PC-9 (cell line): Measurements from ENCODE around the gene HTR1B.

Source experiments
- CTCF ChIP-seq: fragments of 200-600 bp; sonication (generic); conservative IDR thresholded peaks from 2 replicates; pipeline ENCODE4 v1.6.1; 2017; ENCODE audit warnings: mixed run types, antibody characterized with exemption, mild to moderate bottlenecking, moderate library complexity
- EZH2 ChIP-seq: fragments of 200-600 bp; sonication (generic); IDR thresholded peaks from 2 replicates; pipeline ENCODE4 v1.8.0; 2017; ENCODE audit warnings: antibody characterized with exemption, low read depth

- TF ChIP-seq CTCF (no peak), EZH2 (no peak)
These were observed 37.6 kb downstream of the HTR1B start for GRCh38 chr6:77425671-77426070.
